Tibial artery (tissue), 4 donors: ENCODE measurements around the gene ZFAND5.

ENCODE experiments used
- DNase-seq, 2 donors: peaks; one replicate each; pipeline ENCODE4 v3.0.0-alpha.2; 2019
- H3K27ac ChIP-seq, 2 donors: fragments of 200-600 bp; sonication (generic) in 1 of 2; 1 replicate in 1 of 2; 2 replicates in 1 of 2; pipeline ENCODE4 v1.5.1; 2018 to 2019; ENCODE audit warnings: mild to moderate bottlenecking in 1 of 2
- H3K27me3 ChIP-seq, 2 donors: fragments of 200-600 bp; sonication (generic) in 1 of 2; one replicate each; pipeline versions ENCODE4 v1.5.1 to v1.6.0; 2016 to 2019
- H3K36me3 ChIP-seq, 3 donors: fragments of 200-600 bp; sonication (generic) in 2 of 3; one replicate each; pipeline ENCODE4 v1.5.1; 2016 to 2019; ENCODE audit warnings: mild to moderate bottlenecking in 2 of 3
- H3K4me1 ChIP-seq, 4 donors: fragments of 200-600 bp; sonication (generic) in 2 of 4; 1 replicate in 3 of 4; 2 replicates in 1 of 4; pipeline ENCODE4 v1.5.1; 2016 to 2019
- H3K4me3 ChIP-seq, 2 donors: fragments of 200-600 bp; sonication (generic) in 1 of 2; 1 replicate in 1 of 2; 2 replicates in 1 of 2; pipeline ENCODE4 v1.5.1; 2018 to 2019; ENCODE audit warnings: mild to moderate bottlenecking in 2 of 2
- H3K9me3 ChIP-seq, 3 donors: fragments of 200-600 bp; sonication (generic) in 1 of 3; one replicate each; pipeline ENCODE4 v1.5.1; 2016 to 2019
- intact Hi-C: fragments of 100-400 bp; cut with DNase I; formaldehyde crosslinking; loops from one replicate; pipeline ENCODE4 v1.15.0; 2023; ENCODE audit warnings: low total_unique reads
- TF ChIP-seq, protein P1 (sequence below), 2 experiments: fragments of 200-600 bp in 1 of 2; fragments of 450-650 bp in 1 of 2; IDR thresholded peaks; one replicate each; pipeline ENCODE4 v1.5.1; 2017 to 2019; ENCODE audit warnings: antibody characterized with exemption in 2 of 2, mild to moderate bottlenecking in 1 of 2, moderate library complexity in 1 of 2

The ZFAND5 gene

DNA sequence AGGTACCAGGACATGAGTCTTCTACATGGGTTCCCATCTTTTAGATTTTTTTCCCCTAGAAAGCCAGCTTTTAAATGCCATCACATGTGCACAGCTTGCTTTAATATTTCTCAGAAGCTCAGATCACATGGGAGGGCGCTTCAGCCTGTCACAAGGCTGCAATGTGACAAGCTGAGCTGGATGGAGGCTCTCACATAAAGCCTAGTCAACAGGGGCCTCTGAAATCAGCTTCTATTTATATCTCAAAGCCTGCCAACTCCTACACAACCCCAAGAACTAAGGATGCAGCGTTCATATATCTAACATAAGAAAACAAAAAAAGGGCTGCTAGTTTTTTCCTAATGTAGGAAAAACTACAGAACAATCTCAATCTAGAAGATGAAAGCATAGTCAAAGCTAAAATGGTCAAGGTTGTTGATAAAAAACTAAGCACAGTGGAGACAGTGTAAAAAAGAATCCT is 2.3 kb downstream of the ZFAND5 start:
- TF ChIP-seq, protein P1, sequence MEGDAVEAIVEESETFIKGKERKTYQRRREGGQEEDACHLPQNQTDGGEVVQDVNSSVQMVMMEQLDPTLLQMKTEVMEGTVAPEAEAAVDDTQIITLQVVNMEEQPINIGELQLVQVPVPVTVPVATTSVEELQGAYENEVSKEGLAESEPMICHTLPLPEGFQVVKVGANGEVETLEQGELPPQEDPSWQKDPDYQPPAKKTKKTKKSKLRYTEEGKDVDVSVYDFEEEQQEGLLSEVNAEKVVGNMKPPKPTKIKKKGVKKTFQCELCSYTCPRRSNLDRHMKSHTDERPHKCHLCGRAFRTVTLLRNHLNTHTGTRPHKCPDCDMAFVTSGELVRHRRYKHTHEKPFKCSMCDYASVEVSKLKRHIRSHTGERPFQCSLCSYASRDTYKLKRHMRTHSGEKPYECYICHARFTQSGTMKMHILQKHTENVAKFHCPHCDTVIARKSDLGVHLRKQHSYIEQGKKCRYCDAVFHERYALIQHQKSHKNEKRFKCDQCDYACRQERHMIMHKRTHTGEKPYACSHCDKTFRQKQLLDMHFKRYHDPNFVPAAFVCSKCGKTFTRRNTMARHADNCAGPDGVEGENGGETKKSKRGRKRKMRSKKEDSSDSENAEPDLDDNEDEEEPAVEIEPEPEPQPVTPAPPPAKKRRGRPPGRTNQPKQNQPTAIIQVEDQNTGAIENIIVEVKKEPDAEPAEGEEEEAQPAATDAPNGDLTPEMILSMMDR (IDR thresholded peaks at IDR 0.05): peak in 1 of 2 experiments; percentile 5
- Histone ChIP-seq H3K27me3 (no peaks in the 10 kb centered on the region), H3K4me1 (peaks cover 0 to 50% (median 31%) of the 10 kb centered on the region in 4 donors), H3K9me3 (no peaks in the 10 kb centered on the region), H3K4me3 (peak overlapping the region; percentile 89 to 97), H3K27ac (peak overlapping the region; percentile 99 to 100), H3K36me3 (peaks cover 23 to 47% (median 44%) of the 10 kb centered on the region in 3 donors)
- intact Hi-C loops: loop anchor here (5.0 to 10.0 kb wide), 2 partner anchors 232 to 1950 kb away; partner anchors contain the start of gene KLF9
- peak; percentile 91 to 92 for DNase-seq

DNA sequence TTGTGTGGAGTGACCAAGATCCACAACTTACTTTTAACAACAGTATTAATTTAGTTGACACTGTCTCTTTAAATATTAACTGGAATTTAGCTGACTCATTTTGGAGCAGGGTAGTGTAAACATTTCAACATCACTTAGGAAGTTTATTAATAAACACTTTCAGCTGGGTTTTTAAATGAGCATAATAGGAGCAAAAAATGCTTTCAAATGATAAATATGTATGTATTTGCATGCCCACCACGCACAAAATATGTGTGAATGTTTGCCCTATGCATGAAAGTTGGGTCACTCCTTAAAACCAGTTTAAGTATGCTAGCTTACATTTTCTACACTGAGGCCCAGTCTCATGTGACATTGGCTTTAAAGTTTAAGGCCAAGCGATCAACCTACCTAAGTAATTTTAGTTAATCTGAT is 2.9 kb downstream of the ZFAND5 start:
- Histone ChIP-seq H3K4me3 (peak overlapping the region; percentile 89 to 97), H3K4me1 (peaks cover 0 to 56% (median 36%) of the 10 kb centered on the region in 4 donors), H3K36me3 (peaks cover 26 to 50% (median 50%) of the 10 kb centered on the region in 3 donors), H3K27me3 (no peaks in the 10 kb centered on the region), H3K9me3 (no peaks in the 10 kb centered on the region), H3K27ac (peak overlapping the region; percentile 99 to 100)
- TF ChIP-seq, protein P1 (IDR thresholded peaks at IDR 0.05): no peak
- no peak for DNase-seq
- intact Hi-C loops: loop anchor here (5.0 to 10.0 kb wide), 2 partner anchors 233 to 1950 kb away; partner anchors contain the start of gene KLF9

DNA sequence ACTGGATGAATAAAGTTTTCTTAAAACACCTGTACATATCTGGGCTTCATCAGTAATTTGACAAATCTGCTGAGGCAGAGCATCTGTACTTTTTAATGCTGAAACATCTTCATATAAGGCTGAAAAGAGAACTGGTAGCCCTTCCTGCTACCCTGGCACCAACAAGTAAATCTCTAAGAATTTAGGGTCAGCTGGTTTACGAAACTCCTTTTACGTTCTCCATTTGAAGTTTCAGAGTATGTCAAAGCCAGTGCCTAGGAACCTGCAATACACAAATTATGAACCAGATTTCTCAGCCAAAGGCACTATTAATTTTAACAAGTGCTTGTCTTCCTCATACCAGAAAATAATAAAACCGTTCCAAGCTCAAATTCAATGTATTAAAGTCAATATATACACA is 3.8 kb downstream of the ZFAND5 start:
- Histone ChIP-seq H3K27me3 (no peaks in the 10 kb centered on the region), H3K9me3 (no peaks in the 10 kb centered on the region), H3K4me1 (peaks cover 0 to 56% (median 38%) of the 10 kb centered on the region in 4 donors), H3K27ac (peak overlapping the region; percentile 99 to 100), H3K4me3 (peak overlapping the region; percentile 89 to 97), H3K36me3 (peaks cover 31 to 60% (median 59%) of the 10 kb centered on the region in 3 donors)
- TF ChIP-seq, protein P1 (IDR thresholded peaks at IDR 0.05): no peak
- intact Hi-C loops: loop anchor here (5.0 to 10.0 kb wide), 2 partner anchors 234 to 1949 kb away; partner anchors contain the start of gene KLF9
- no peak for DNase-seq

DNA sequence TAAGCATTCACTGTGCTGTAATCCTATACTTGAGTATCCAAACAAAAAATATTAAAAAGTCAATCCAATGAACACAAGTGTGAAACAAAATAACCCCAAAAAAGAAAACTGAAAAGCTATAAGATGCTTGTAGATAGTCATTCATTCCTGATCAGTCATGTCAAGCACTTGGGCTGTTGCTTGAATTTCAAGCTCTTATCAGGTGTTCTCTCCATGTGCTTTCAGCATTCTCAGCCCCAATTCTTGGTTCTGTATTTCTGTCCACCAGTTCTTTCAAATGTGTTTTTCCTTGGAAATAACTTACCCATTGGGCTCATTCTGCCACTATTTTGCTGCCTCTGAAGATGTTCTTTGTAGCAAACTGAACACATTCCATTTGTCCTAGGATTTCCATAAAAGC is 4.7 kb downstream of the ZFAND5 start:
- H3K27ac ChIP-seq: peak overlapping the region; percentile 99 to 100
- no peaks in the 10 kb centered on the region for H3K27me3 ChIP-seq
- no peak for DNase-seq
- no peaks in the 10 kb centered on the region for H3K9me3 ChIP-seq
- H3K4me3 ChIP-seq: peak overlapping the region; percentile 89 to 97
- H3K36me3 ChIP-seq: peaks cover 39 to 68% (median 68%) of the 10 kb centered on the region in 3 donors
- intact Hi-C loops: loop anchor here (5.0 to 10.0 kb wide), 2 partner anchors 234 to 1948 kb away; partner anchors contain the start of gene KLF9
- TF ChIP-seq, protein P1 (IDR thresholded peaks at IDR 0.05): no peak
- peaks cover 0 to 63% (median 37%) of the 10 kb centered on the region in 4 donors for H3K4me1 ChIP-seq

DNA sequence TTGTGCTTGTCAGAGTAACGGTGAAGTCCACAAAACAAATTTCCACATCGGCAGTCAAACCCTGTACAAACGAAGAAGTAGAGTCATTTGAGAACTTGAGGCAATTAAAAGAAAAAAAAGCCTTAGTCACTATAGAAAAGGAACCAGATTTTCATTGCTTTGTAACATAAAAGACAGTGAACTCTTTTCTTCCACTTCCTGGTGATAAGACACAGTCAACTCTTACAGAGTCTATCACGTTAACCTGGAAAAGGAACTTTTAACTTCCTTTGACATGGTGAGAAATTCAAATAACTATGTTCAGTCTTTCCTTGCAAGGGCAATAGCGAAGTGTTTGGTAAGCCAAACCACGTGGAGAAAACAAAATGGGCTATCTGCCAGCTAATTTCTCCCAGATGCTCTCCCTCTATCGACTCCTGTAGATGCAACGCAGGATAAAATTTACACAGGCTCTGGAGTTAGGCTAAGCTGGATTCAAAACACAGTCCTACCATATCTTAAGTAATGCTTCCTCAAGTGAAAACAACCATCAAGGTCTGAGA is 8.9 kb downstream of the ZFAND5 start:
- H3K27ac ChIP-seq: peak overlapping the region in 1 of 2 donors; percentile 33
- DNase-seq: no peak
- intact Hi-C loops: no loop called here
- TF ChIP-seq, protein P1 (IDR thresholded peaks at IDR 0.05): no peak
- no peaks in the 10 kb centered on the region for H3K9me3 ChIP-seq
- H3K36me3 ChIP-seq: peaks cover 77 to 91% (median 90%) of the 10 kb centered on the region in 3 donors
- H3K27me3 ChIP-seq: no peaks in the 10 kb centered on the region
- H3K4me3 ChIP-seq: no peak overlapping the region
- H3K4me1 ChIP-seq: peaks cover 0 to 83% (median 43%) of the 10 kb centered on the region in 4 donors
